B cell (primary cell): ENCODE data around the gene SKOR1. TPM values are rescaled to one million over a fixed set of nuclear protein-coding genes. Genes with fewer than 3 reads are reported as not detected.

Experiments
- ATAC-seq: fragments of 200-7000 bp; cut with Tn5 transposase; one replicate; pipeline ENCODE4 v1.10.0; 2021; ENCODE audit warnings: low read depth, mild to moderate bottlenecking, moderate number of reproducible peaks, moderate library complexity
- CTCF ChIA-PET: fragments of 350-600 bp; sonication (Branson Sonifier 250); formaldehyde crosslinking; loops from one replicate; lab custom pipeline; 2021; ENCODE audit warnings: antibody characterized with exemption, inconsistent platforms; lab: Charles Lee
- POLR2A ChIA-PET: fragments of 350-600 bp; sonication (Branson Sonifier 250); formaldehyde crosslinking; loops from one replicate; lab custom pipeline; 2021; ENCODE audit warnings: antibody characterized with exemption; lab: Charles Lee
- DNase-seq: peaks from one replicate; pipeline ENCODE4 v3.0.0; 2013
- H2AFZ ChIP-seq: 2 replicates; pipeline ENCODE4 v1.6.1; 2012; ENCODE audit warnings: mild to moderate bottlenecking, low read depth, low read length; ENCODE audit not compliant: insufficient read depth, poor library complexity, severe bottlenecking
- H3K27ac ChIP-seq, 2 donors: 1 replicate in 1 of 2; 2 replicates in 1 of 2; pipeline ENCODE4 v1.5.1; 2012 to 2013; ENCODE audit warnings: low read length in 2 of 2, mild to moderate bottlenecking in 2 of 2, moderate library complexity in 1 of 2
- H3K27me3 ChIP-seq, 4 experiments: fragments of 200-600 bp in 1 of 4; sonication (generic) in 1 of 4; replicated peaks in 1 of 4; 1 replicate in 2 of 4; 2 replicates in 2 of 4; pipeline versions ENCODE4 v1.6.1 to v1.7.0; 2013 to 2016; ENCODE audit warnings: low read length in 3 of 4, mild to moderate bottlenecking in 2 of 4, mixed read lengths in 1 of 4, moderate library complexity in 1 of 4; ENCODE audit not compliant: insufficient read depth in 4 of 4, control insufficient read depth in 3 of 4; ENCODE audit errors: control extremely low read depth in 1 of 4
- H3K36me3 ChIP-seq, 2 experiments: replicated peaks in 1 of 2; 1 replicate in 1 of 2; 2 replicates in 1 of 2; pipeline versions ENCODE4 v1.6.1 to v1.7.1; 2013; ENCODE audit warnings: low read length in 1 of 2; ENCODE audit not compliant: insufficient read depth in 2 of 2, control insufficient read depth in 1 of 2; ENCODE audit errors: control extremely low read depth in 1 of 2, extremely low read depth in 1 of 2
- H3K4me1 ChIP-seq, 2 donors: fragments of 200-600 bp in 1 of 2; sonication (generic) in 1 of 2; 1 replicate in 1 of 2; 2 replicates in 1 of 2; pipeline versions ENCODE4 v1.5.1 to v1.6.1; 2013 to 2017; ENCODE audit warnings: low read length in 2 of 2; ENCODE audit not compliant: control insufficient read depth in 2 of 2, insufficient read depth in 2 of 2
- H3K4me2 ChIP-seq: replicated peaks from 2 replicates; pipeline ENCODE3; 2012; ENCODE audit warnings: mild to moderate bottlenecking, low read depth, low read length; ENCODE audit not compliant: poor library complexity, severe bottlenecking
- H3K4me3 ChIP-seq, 5 experiments: fragments of 200-600 bp in 1 of 5; sonication (generic) in 1 of 5; 1 replicate in 3 of 5; 2 replicates in 2 of 5; pipeline versions ENCODE4 v1.5.1 to v1.7.0; 2011 to 2016; ENCODE audit warnings: low read length in 4 of 5, mild to moderate bottlenecking in 4 of 5, low read depth in 2 of 5, control low read depth in 1 of 5, moderate library complexity in 1 of 5; ENCODE audit not compliant: insufficient read depth in 1 of 5; ENCODE audit errors: control extremely low read depth in 1 of 5, extremely low read depth in 1 of 5
- H3K79me2 ChIP-seq: fragments of 200-600 bp; sonication (generic); one replicate; pipeline ENCODE4 v1.6.0; 2016; ENCODE audit warnings: low read length; ENCODE audit not compliant: control insufficient read depth, insufficient read depth
- H3K9ac ChIP-seq: fragments of 200-600 bp; sonication (generic); 2 replicates; pipeline ENCODE4 v1.6.1; 2017; ENCODE audit warnings: mild to moderate bottlenecking, low read length, moderate library complexity
- H3K9me3 ChIP-seq, 3 donors: one replicate each; pipeline versions ENCODE4 v1.6.1 to v1.7.1; 2013; ENCODE audit warnings: low read length in 2 of 3; ENCODE audit not compliant: control insufficient read depth in 2 of 3, insufficient read depth in 1 of 3; ENCODE audit errors: control extremely low read depth in 1 of 3
- H4K20me1 ChIP-seq: 2 replicates; pipeline ENCODE4 v1.6.0; 2012; ENCODE audit warnings: mild to moderate bottlenecking, low read length; ENCODE audit not compliant: insufficient read depth, control insufficient read depth, poor library complexity, severe bottlenecking
- H3K27ac Mint-ChIP-seq: one replicate; pipeline ENCODE4 v1.8.0; 2021; ENCODE audit warnings: mixed read lengths
- H3K27me3 Mint-ChIP-seq: one replicate; pipeline ENCODE4 v1.8.0; 2021; ENCODE audit warnings: mixed read lengths
- H3K4me1 Mint-ChIP-seq: one replicate; pipeline ENCODE4 v1.8.0; 2021; ENCODE audit warnings: mixed read lengths
- H3K4me3 Mint-ChIP-seq: one replicate; pipeline ENCODE4 v1.8.0; 2021; ENCODE audit warnings: mixed read lengths
- H3K9me3 Mint-ChIP-seq: one replicate; pipeline ENCODE4 v1.8.0; 2022; ENCODE audit warnings: mixed read lengths; ENCODE audit not compliant: insufficient read depth
- EZH2 ChIP-seq: IDR thresholded peaks from 2 replicates; pipeline ENCODE4 v1.6.1; 2012; ENCODE audit warnings: borderline replicate concordance, low read depth, mild to moderate bottlenecking, moderate library complexity, low read length; ENCODE audit not compliant: insufficient read depth, poor library complexity, severe bottlenecking
- WGBS: methylation state at CpG from one replicate; pipeline ENCODE4 v1.1.5; 2013; ENCODE audit warnings: missing lambda C conversion rate; ENCODE audit not compliant: insufficient coverage; 5-methylcytosine and 5-hydroxymethylcytosine counted together
- intact Hi-C: fragments of 100-400 bp; cut with micrococcal nuclease; formaldehyde crosslinking; loops from one replicate; pipeline ENCODE4 v1.10.0; 2022
- polyA plus RNA-seq: library from polyadenylated mRNA; depleted of rRNA; stranded (reverse); fragments of >200 nt; gene quantifications from 2 replicates; pipeline ENCODE4 v1.2.3, GENCODE V29; 2012
- total RNA-seq, 2 donors: library from RNA; stranded (reverse); fragments of 120-200 nt in 1 of 2; gene quantifications; 1 replicate in 1 of 2; 2 replicates in 1 of 2; pipeline versions ENCODE4 v1.2.3 to v1.2.4, GENCODE V29; 2013 to 2022
- TF ChIP-seq, protein P1 (sequence below): fragments of 200-600 bp; IDR thresholded peaks from one replicate; pipeline ENCODE4 v1.8.0; 2022; ENCODE audit warnings: antibody characterized with exemption, mild to moderate bottlenecking

Gene SKOR1
- total and polyA plus RNA-seq, 2 donors (not counting 1 experiment from before 2014, with no cell fraction given): 0.37 to 0.67 TPM

DNA sequence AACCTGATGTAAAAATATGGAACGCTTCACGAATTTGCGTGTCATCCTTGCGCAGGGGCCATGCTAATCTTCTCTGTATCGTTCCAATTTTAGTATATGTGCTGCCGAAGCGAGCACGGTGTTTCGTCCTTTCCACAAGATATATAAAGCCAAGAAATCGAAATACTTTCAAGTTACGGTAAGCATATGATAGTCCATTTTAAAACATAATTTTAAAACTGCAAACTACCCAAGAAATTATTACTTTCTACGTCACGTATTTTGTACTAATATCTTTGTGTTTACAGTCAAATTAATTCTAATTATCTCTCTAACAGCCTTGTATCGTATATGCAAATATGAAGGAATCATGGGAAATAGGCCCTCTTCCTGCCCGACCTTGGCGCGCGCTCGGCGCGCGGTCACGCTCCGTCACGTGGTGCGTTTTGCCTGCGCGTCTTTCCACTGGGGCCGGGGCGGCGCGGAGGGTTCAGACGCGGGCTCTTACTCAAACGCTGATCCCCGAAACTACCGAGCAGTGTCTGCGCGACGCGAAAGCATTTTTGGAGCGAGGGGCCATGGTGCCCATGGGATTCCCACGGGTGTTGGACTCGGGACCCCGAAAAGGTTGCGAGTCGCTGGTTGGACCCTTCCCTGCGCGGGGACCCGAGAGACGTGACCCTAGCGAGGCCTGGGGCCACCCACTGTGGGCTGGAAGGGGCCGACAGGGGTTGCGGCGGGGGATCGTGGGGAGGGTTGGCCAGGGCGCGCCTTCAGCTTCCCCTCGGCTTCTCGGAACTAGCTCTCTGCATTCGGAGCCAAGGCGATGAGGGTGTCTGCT, 14.8 kb downstream of the SKOR1 start, which contains the start of gene RNU6-1:
Gene RNU6-1, minus strand, starts transcription at position 117 of the 820 bp plus-strand sequence.
- no peaks in the 10 kb centered on the region for H3K36me3 ChIP-seq
- CTCF ChIA-PET: interaction anchor here (0.9 to 5.7 kb wide), 8 partner anchors 23 to 383 kb away, joined by 3 to 177 read pairs (median 8); partner anchors contain the start of genes C15orf61 and PIAS1
- no peaks in the 10 kb centered on the region for H4K20me1 ChIP-seq
- peak within 1 kb of the TSS; percentile 95 to 96 for H3K27ac ChIP-seq
- H3K9me3 Mint-ChIP-seq: no peaks in the 10 kb centered on the region
- H3K27me3 Mint-ChIP-seq: peaks cover 15% of the 10 kb centered on the region
- intact Hi-C loops: loop anchor here (1.0 to 10.0 kb wide), 10 partner anchors 23 to 1135 kb away; partner anchors contain the start of genes C15orf61, CLN6, MAP2K5 and PIAS1
- peak within 1 kb of the TSS; percentile 68 to 97 (median 83) for H3K4me3 ChIP-seq
- H2AFZ ChIP-seq: peak within 1 kb of the TSS; percentile 98
- peak within 1 kb of the TSS; percentile 96 for H3K9ac ChIP-seq
- no peaks in the 10 kb centered on the region for H3K79me2 ChIP-seq
- peak within 1 kb of the TSS; percentile 97 for H3K27ac Mint-ChIP-seq
- POLR2A ChIA-PET: interaction anchor here (0.7 to 1.3 kb wide), 4 partner anchors 12 to 599 kb away, joined by 3 to 14 read pairs (median 6); partner anchors contain the start of genes FEM1B and MAP2K5
- peaks cover 41% of the 10 kb centered on the region for H3K4me1 Mint-ChIP-seq
- peak; percentile 84 for ATAC-seq
- H3K4me1 ChIP-seq: peaks cover 29 to 36% of the 10 kb centered on the region in 2 donors
- H3K4me3 Mint-ChIP-seq: peak within 1 kb of the TSS; percentile 91
- peaks cover 0 to 10% (median 0%) of the 10 kb centered on the region in 3 donors for H3K9me3 ChIP-seq
- H3K27me3 ChIP-seq: peaks cover 0 to 30% (median 12%) of the 10 kb centered on the region in 4 experiments
- H3K4me2 ChIP-seq: peak within 1 kb of the TSS; percentile 88
- no peak for TF ChIP-seq EZH2
- TF ChIP-seq, protein P1, sequence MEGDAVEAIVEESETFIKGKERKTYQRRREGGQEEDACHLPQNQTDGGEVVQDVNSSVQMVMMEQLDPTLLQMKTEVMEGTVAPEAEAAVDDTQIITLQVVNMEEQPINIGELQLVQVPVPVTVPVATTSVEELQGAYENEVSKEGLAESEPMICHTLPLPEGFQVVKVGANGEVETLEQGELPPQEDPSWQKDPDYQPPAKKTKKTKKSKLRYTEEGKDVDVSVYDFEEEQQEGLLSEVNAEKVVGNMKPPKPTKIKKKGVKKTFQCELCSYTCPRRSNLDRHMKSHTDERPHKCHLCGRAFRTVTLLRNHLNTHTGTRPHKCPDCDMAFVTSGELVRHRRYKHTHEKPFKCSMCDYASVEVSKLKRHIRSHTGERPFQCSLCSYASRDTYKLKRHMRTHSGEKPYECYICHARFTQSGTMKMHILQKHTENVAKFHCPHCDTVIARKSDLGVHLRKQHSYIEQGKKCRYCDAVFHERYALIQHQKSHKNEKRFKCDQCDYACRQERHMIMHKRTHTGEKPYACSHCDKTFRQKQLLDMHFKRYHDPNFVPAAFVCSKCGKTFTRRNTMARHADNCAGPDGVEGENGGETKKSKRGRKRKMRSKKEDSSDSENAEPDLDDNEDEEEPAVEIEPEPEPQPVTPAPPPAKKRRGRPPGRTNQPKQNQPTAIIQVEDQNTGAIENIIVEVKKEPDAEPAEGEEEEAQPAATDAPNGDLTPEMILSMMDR: no peak
- under 1% methylated on average over 52 of the region's 62 CpGs for WGBS
- DNase-seq: peak; percentile 97
